ENCODE measurements around the gene SLC35E1.

The SLC35E1 gene

GRCh38 chr19:16524991-16525734, 47.1 kb downstream of the SLC35E1 start:
- TF ChIP-seq ZFX (IDR thresholded peaks at IDR 0.05) (no peak), CTCF (conservative IDR thresholded peaks at IDR 0.05) (no peak)
- no peak overlapping the region for H3K27ac ChIP-seq

GRCh38 chr19:16522559-16523377, 49.4 kb downstream of the SLC35E1 start:
- no peak for TF ChIP-seq ZFX (IDR thresholded peaks at IDR 0.05)
- TF ChIP-seq CTCF (conservative IDR thresholded peaks at IDR 0.05), result no peak
- no peak overlapping the region for H3K27ac ChIP-seq

GRCh38 chr19:16521715-16522289, 50.4 kb downstream of the SLC35E1 start:
- TF ChIP-seq ZFX (IDR thresholded peaks at IDR 0.05) (no peak), CTCF (conservative IDR thresholded peaks at IDR 0.05) (no peak)
- no peak overlapping the region for H3K27ac ChIP-seq

- TF ChIP-seq CTCF (conservative IDR thresholded peaks at IDR 0.05), result no peak
- no peak for TF ChIP-seq ZFX (IDR thresholded peaks at IDR 0.05)
- no peak overlapping the region for H3K27ac ChIP-seq
Measured at GRCh38 chr19:16520986-16521624, 51.1 kb downstream of the SLC35E1 start.

GRCh38 chr19:16520074-16520973, 51.9 kb downstream of the SLC35E1 start:
- TF ChIP-seq ZFX (IDR thresholded peaks at IDR 0.05) (no peak), CTCF (conservative IDR thresholded peaks at IDR 0.05) (no peak)
- no peak overlapping the region for H3K27ac ChIP-seq

GRCh38 chr19:16519230-16519687, 53.0 kb downstream of the SLC35E1 start:
- TF ChIP-seq CTCF (conservative IDR thresholded peaks at IDR 0.05) (no peak), ZFX (IDR thresholded peaks at IDR 0.05) (no peak)
- H3K27ac ChIP-seq, result no peak overlapping the region

Measured in C4-2B (cell line).